ENCODE results near the gene IGFL4. TPM values are rescaled to one million over a fixed set of nuclear protein-coding genes. Genes with fewer than 3 reads are reported as not detected.

The IGFL4 gene
- total and polyA plus RNA-seq, 2 of the 8 experiments (the other 6 are each of a cell fraction or from before 2014, with no cell fraction given) = 0.05 to 0.11 TPM

DNA sequence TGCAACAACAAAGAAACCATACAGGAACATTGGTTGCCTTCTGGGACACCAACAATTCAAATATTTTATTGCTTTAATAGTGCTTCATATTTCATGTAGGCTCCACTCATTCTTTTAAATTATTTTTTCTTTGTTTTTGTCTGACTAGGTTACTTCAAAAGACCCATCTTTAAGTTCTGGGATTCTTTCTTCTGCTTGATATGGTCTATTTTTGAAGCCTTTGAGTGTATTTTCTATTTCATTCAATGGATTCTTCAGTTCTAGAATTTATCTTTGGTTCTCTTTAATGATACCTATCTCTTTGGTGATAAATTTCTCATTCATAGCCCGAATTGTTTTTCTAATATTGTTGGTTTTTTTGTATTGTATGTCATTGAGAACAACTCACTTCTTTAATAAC, 45.1 kb upstream of the IGFL4 start (continued):
- TF ChIP-seq CHD7 (IDR thresholded peaks at IDR 0.05; ENCODE audit: insufficient replicate concordance, low read length) (no peak), TEAD4 (IDR thresholded peaks at IDR 0.05; ENCODE audit: low read depth, low read length) (no peak), JUN (IDR thresholded peaks at IDR 0.05; ENCODE audit: low read depth, low read length) (no peak), TAF7 (optimal IDR thresholded peaks at IDR 0.05; ENCODE audit: borderline replicate concordance, low read depth, low read length) (no peak), POLR2A (IDR thresholded peaks at IDR 0.05; ENCODE audit: control extremely low read depth in 1 of 2, low read depth in 2 of 2, low read length in 2 of 2) (no peak), EGR1 (IDR thresholded peaks at IDR 0.05; ENCODE audit: borderline replicate concordance, low read depth, low read length) (no peak)
